GM23338 (cell line): ENCODE data around the gene PSORS1C2. TPM values are rescaled to one million over a fixed set of nuclear protein-coding genes. Genes with fewer than 3 reads are reported as not detected.
A peak's percentile ranks its signal among the peaks of the same experiment; 100 is the strongest.

Experiments
- ATAC-seq: fragments of 200-7000 bp; cut with Tn5 transposase; 3 replicates; pipeline ENCODE4 v1.9.1; 2020
- DNase-seq: peaks from one replicate; pipeline ENCODE4 v3.0.0-alpha.2; 2015; ENCODE audit warnings: low spot score
- H2AFZ ChIP-seq: fragments of 200-600 bp; sonication (generic); 2 replicates; pipeline ENCODE4 v1.8.0; 2016; ENCODE audit warnings: antibody characterized with exemption, mild to moderate bottlenecking, moderate library complexity
- H3F3A ChIP-seq: fragments of 200-600 bp; sonication (generic); replicated peaks from 2 replicates; pipeline ENCODE4 v1.8.0; 2017; ENCODE audit warnings: antibody characterized with exemption, mixed run types, low read depth
- H3K27ac ChIP-seq: fragments of 200-600 bp; sonication (generic); 2 replicates; pipeline ENCODE4 v1.6.1; 2016; ENCODE audit warnings: low read depth
- H3K27me3 ChIP-seq: fragments of 200-600 bp; sonication (generic); 2 replicates; pipeline ENCODE4 v1.8.0; 2016; ENCODE audit warnings: mild to moderate bottlenecking, mixed run types, moderate library complexity; ENCODE audit not compliant: insufficient read depth
- H3K36me3 ChIP-seq: fragments of 200-600 bp; sonication (generic); 2 replicates; pipeline ENCODE4 v1.8.0; 2016; ENCODE audit warnings: mild to moderate bottlenecking; ENCODE audit not compliant: insufficient read depth
- H3K4me1 ChIP-seq: fragments of 200-600 bp; sonication (generic); 2 replicates; pipeline ENCODE4 v1.8.0; 2016; ENCODE audit warnings: mild to moderate bottlenecking, moderate library complexity; ENCODE audit not compliant: insufficient read depth
- H3K4me2 ChIP-seq: fragments of 200-600 bp; sonication (generic); 2 replicates; pipeline ENCODE4 v1.7.1; 2017; ENCODE audit warnings: mixed run types
- H3K4me3 ChIP-seq: fragments of 200-600 bp; sonication (generic); 2 replicates; pipeline ENCODE4 v1.6.1; 2016; ENCODE audit warnings: mixed run types
- H3K79me2 ChIP-seq: fragments of 200-600 bp; sonication (generic); replicated peaks from 2 replicates; pipeline ENCODE4 v1.8.0; 2017; ENCODE audit warnings: mild to moderate bottlenecking; ENCODE audit not compliant: insufficient read depth
- H3K9me2 ChIP-seq: fragments of 200-600 bp; sonication (generic); 2 replicates; pipeline ENCODE4 v1.8.0; 2017; ENCODE audit not compliant: insufficient read depth
- H4K20me1 ChIP-seq: fragments of 200-600 bp; sonication (generic); replicated peaks from 2 replicates; pipeline ENCODE4 v1.8.0; 2017; ENCODE audit warnings: mild to moderate bottlenecking; ENCODE audit not compliant: insufficient read depth
- H3K27ac Mint-ChIP-seq: 2 replicates; pipeline ENCODE4 v1.8.0; 2020; ENCODE audit warnings: inconsistent platforms, mild to moderate bottlenecking, moderate library complexity, mixed read lengths
- H3K27me3 Mint-ChIP-seq: 3 replicates; pipeline ENCODE4 v1.8.0; 2022; ENCODE audit warnings: low read depth, mild to moderate bottlenecking, moderate library complexity, mixed read lengths, inconsistent platforms; ENCODE audit not compliant: insufficient read depth, poor library complexity
- H3K36me3 Mint-ChIP-seq: 3 replicates; pipeline ENCODE4 v1.8.0; 2021; ENCODE audit warnings: low read depth, mild to moderate bottlenecking, inconsistent platforms, moderate library complexity, mixed read lengths
- H3K4me1 Mint-ChIP-seq: 3 replicates; pipeline ENCODE4 v1.8.0; 2020; ENCODE audit warnings: mild to moderate bottlenecking, inconsistent platforms, mixed read lengths
- H3K4me3 Mint-ChIP-seq: 3 replicates; pipeline ENCODE4 v1.8.0; 2021; ENCODE audit warnings: moderate library complexity, mild to moderate bottlenecking, inconsistent platforms, mixed read lengths
- H3K9me3 Mint-ChIP-seq: 3 replicates; pipeline ENCODE4 v1.8.0; 2020; ENCODE audit warnings: moderate library complexity, mild to moderate bottlenecking, inconsistent platforms, mixed read lengths
- CREB1 ChIP-seq: fragments of 250-450 bp; sonication (Bioruptor Pico); IDR thresholded peaks from 2 replicates; pipeline ENCODE4 v1.5.0; 2020; ENCODE audit warnings: low read depth, mild to moderate bottlenecking, moderate library complexity
- ETS1 ChIP-seq: IDR thresholded peaks from 2 replicates; pipeline ENCODE4 v1.6.1; 2016; ENCODE audit warnings: antibody characterized with exemption
- EZH2 ChIP-seq: fragments of 200-600 bp; sonication (generic); IDR thresholded peaks from one replicate; pipeline ENCODE4 v1.8.0; 2017; ENCODE audit warnings: antibody characterized with exemption, mild to moderate bottlenecking, low read depth; ENCODE audit not compliant: unreplicated experiment
- EZH2phosphoT487 ChIP-seq: fragments of 200-600 bp; sonication (generic); IDR thresholded peaks from one replicate; pipeline ENCODE4 v1.8.1; 2018; ENCODE audit warnings: antibody characterized with exemption; ENCODE audit not compliant: unreplicated experiment
- JUNB ChIP-seq: IDR thresholded peaks from one replicate; pipeline ENCODE4 v1.6.1; 2016; ENCODE audit warnings: antibody characterized with exemption; ENCODE audit not compliant: unreplicated experiment
- NANOG ChIP-seq: IDR thresholded peaks from 2 replicates; pipeline ENCODE4 v1.6.1; 2016; ENCODE audit warnings: antibody characterized with exemption, borderline replicate concordance
- POLR2AphosphoS5 ChIP-seq: IDR thresholded peaks from 2 replicates; pipeline ENCODE4 v1.6.1; 2016; ENCODE audit warnings: antibody characterized with exemption, low read depth
- REST ChIP-seq: IDR thresholded peaks from one replicate; pipeline ENCODE4 v1.6.1; 2018; ENCODE audit warnings: antibody characterized with exemption; ENCODE audit not compliant: unreplicated experiment
- STAT1 ChIP-seq: IDR thresholded peaks from one replicate; pipeline ENCODE4 v1.6.1; 2016; ENCODE audit warnings: antibody characterized with exemption; ENCODE audit not compliant: unreplicated experiment
- ZNF114 ChIP-seq: fragments of 250-450 bp; sonication (Bioruptor Pico); IDR thresholded peaks from 2 replicates; pipeline ENCODE4 v1.5.0; 2020; ENCODE audit warnings: mild to moderate bottlenecking, moderate library complexity
- ZNF331 ChIP-seq: fragments of 250-450 bp; sonication (Bioruptor Pico); IDR thresholded peaks from 2 replicates; pipeline ENCODE4 v1.5.0; 2020; ENCODE audit warnings: low read depth, mild to moderate bottlenecking, moderate library complexity
- polyA plus RNA-seq: library from polyadenylated mRNA; unstranded; fragments of >200 nt; fragmentation: Nextera tagmentation; extraction: Ambion mirVana; gene quantifications from 2 replicates; pipeline ENCODE4 v1.2.1, GENCODE V29; 2016
- total RNA-seq: library from RNA; depleted of rRNA; stranded (reverse); fragments of >200 nt; shearing (Covaris generic); gene quantifications from 2 replicates; pipeline ENCODE4 v1.2.3, GENCODE V29; 2014

PSORS1C2 gene
- total and polyA plus RNA-seq, 2 experiments from 2014 or later = 0.47 TPM; not detected in 1

GRCh38 chr6:31143148-31143547 is 4.3 kb upstream of the PSORS1C2 start:
- H3K79me2 ChIP-seq = no peaks in the 10 kb centered on the region
- no peaks in the 10 kb centered on the region for H3F3A ChIP-seq
- peaks cover 32% of the 10 kb centered on the region for H3K36me3 Mint-ChIP-seq
- H3K4me2 ChIP-seq = no peak overlapping the region
- DNase-seq (no peak), ATAC-seq (peak; percentile 64)
- H3K4me3 ChIP-seq = no peak overlapping the region
- no peaks in the 10 kb centered on the region for H4K20me1 ChIP-seq
- peaks cover 7% of the 10 kb centered on the region for H3K36me3 ChIP-seq
- H3K4me1 ChIP-seq = peaks cover 7% of the 10 kb centered on the region; the same call in 1 of the 2 replicates
- 0 out of 2 replicates have a peak, but pooled peaks cover 3% of the 10 kb centered on the region for H3K9me2 ChIP-seq
- peaks cover 4% of the 10 kb centered on the region; the same call in 1 of the 3 replicates for H3K9me3 Mint-ChIP-seq
- TF ChIP-seq CREB1 (CRISPR knock-in tag) = no peak
- no peak for TF ChIP-seq ZNF331 (CRISPR knock-in tag)
- TF ChIP-seq POLR2AphosphoS5 = no peak
- no peak for TF ChIP-seq ZNF114 (CRISPR knock-in tag)
- no peak for TF ChIP-seq STAT1
- no peak for TF ChIP-seq REST
- no peak overlapping the region for H3K27ac ChIP-seq
- peak overlapping the region; percentile 60 for H3K27ac Mint-ChIP-seq
- peaks cover 14% of the 10 kb centered on the region for H3K27me3 Mint-ChIP-seq
- no peaks in the 10 kb centered on the region for H3K27me3 ChIP-seq
- H3K4me3 Mint-ChIP-seq = peak overlapping the region; percentile 21; the same call in 1 of the 3 replicates
- peaks cover 37% of the 10 kb centered on the region for H3K4me1 Mint-ChIP-seq
- H2AFZ ChIP-seq = no peak overlapping the region

GRCh38 chr6:31142361-31142761 is 3.5 kb upstream of the PSORS1C2 start:
- ATAC-seq (no peak), DNase-seq (no peak)
- peaks cover 44% of the 10 kb centered on the region for H3K4me1 Mint-ChIP-seq
- peaks cover 33% of the 10 kb centered on the region for H3K36me3 Mint-ChIP-seq
- Histone ChIP-seq H3K36me3 (peaks cover 7% of the 10 kb centered on the region), H3K4me1 (peaks cover 7% of the 10 kb centered on the region; the same call in 1 of the 2 replicates), H3K27ac (no peak overlapping the region), H3K27me3 (no peaks in the 10 kb centered on the region), H3K9me2 (0 out of 2 replicates have a peak, but pooled peaks cover 3% of the 10 kb centered on the region), H3K4me2 (no peak overlapping the region), H3K79me2 (no peaks in the 10 kb centered on the region), H2AFZ (no peak overlapping the region), H3K4me3 (no peak overlapping the region), H3F3A (no peaks in the 10 kb centered on the region), H4K20me1 (no peaks in the 10 kb centered on the region)
- no peak overlapping the region; the same call in 2 of the 3 replicates for H3K4me3 Mint-ChIP-seq
- peaks cover 14% of the 10 kb centered on the region for H3K27me3 Mint-ChIP-seq
- no peak overlapping the region; the same call in 1 of the 2 replicates for H3K27ac Mint-ChIP-seq
- H3K9me3 Mint-ChIP-seq = peaks cover 7% of the 10 kb centered on the region; the same call in 2 of the 3 replicates
- TF ChIP-seq JUNB (no peak), REST (no peak), ETS1 (no peak), CREB1 (CRISPR knock-in tag) (no peak), EZH2phosphoT487 (no peak), ZNF114 (CRISPR knock-in tag) (no peak), NANOG (no peak), ZNF331 (CRISPR knock-in tag) (no peak), POLR2AphosphoS5 (no peak), EZH2 (no peak), STAT1 (no peak)
